ENCODE data around the gene TRPV3. TPM values are rescaled to one million over a fixed set of nuclear protein-coding genes. Genes with fewer than 3 reads are reported as not detected.

The TRPV3 gene
- total RNA-seq, 1 experiment from 2014 or later = 1.4 TPM

GRCh38 chr17:3527896-3528295, 29.7 kb downstream of the TRPV3 start (continued):
- TF ChIP-seq, protein P1, sequence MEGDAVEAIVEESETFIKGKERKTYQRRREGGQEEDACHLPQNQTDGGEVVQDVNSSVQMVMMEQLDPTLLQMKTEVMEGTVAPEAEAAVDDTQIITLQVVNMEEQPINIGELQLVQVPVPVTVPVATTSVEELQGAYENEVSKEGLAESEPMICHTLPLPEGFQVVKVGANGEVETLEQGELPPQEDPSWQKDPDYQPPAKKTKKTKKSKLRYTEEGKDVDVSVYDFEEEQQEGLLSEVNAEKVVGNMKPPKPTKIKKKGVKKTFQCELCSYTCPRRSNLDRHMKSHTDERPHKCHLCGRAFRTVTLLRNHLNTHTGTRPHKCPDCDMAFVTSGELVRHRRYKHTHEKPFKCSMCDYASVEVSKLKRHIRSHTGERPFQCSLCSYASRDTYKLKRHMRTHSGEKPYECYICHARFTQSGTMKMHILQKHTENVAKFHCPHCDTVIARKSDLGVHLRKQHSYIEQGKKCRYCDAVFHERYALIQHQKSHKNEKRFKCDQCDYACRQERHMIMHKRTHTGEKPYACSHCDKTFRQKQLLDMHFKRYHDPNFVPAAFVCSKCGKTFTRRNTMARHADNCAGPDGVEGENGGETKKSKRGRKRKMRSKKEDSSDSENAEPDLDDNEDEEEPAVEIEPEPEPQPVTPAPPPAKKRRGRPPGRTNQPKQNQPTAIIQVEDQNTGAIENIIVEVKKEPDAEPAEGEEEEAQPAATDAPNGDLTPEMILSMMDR (IDR thresholded peaks at IDR 0.05 in 2 of 3, conservative IDR thresholded peaks at IDR 0.05 in 1 of 3; ENCODE audit: borderline replicate concordance in 1 of 3, insufficient read depth in 1 of 3, low read depth in 2 of 3, low read length in 2 of 3) = no peak

- Histone ChIP-seq H3K9me2 (ENCODE audit: insufficient read depth) (no peaks in the 10 kb centered on the region), H4K20me1 (ENCODE audit: insufficient read depth) (no peaks in the 10 kb centered on the region), H3K27ac (ENCODE audit: low read depth, low read length) (no peak overlapping the region), H3K4me3 (replicated peaks in 1 of 2; ENCODE audit: low read depth in 1 of 2, low read length in 2 of 2) (no peak overlapping the region), H3K27me3 (ENCODE audit: insufficient read depth, low read length) (no peaks in the 10 kb centered on the region), H3K4me2 (ENCODE audit: low read length) (no peak overlapping the region), H3K9me3 (ENCODE audit: control insufficient read depth in 1 of 2, insufficient read depth in 1 of 2, low read depth in 1 of 2, low read length in 2 of 2) (no peaks in the 10 kb centered on the region), H3K9ac (ENCODE audit: low read length) (no peak overlapping the region), H2AFZ (ENCODE audit: low read depth, low read length, poor library complexity, severe bottlenecking) (no peak overlapping the region), H3K79me2 (ENCODE audit: insufficient read depth, low read length) (no peaks in the 10 kb centered on the region), H3K36me3 (ENCODE audit: control insufficient read depth in 1 of 2, insufficient read depth in 2 of 2, low read length in 2 of 2) (no peaks in the 10 kb centered on the region), H3K4me1 (ENCODE audit: control insufficient read depth in 1 of 2, insufficient read depth in 2 of 2, low read length in 2 of 2) (no peaks in the 10 kb centered on the region)
- ChIA-PET CTCF (no interaction called here), POLR2A (no interaction called here), RAD21 (ENCODE audit: low non-redundant PET in 1 of 2, low total read pairs in 2 of 2, uncharacterized antibody in 2 of 2, unreplicated experiment in 2 of 2) (no interaction called here)
- ATAC-seq (no peak), DNase-seq (ENCODE audit: low read depth, low spot score) (no peak)
- intact Hi-C loops (cut with micrococcal nuclease) = no loop called here
- no peak for TF ChIP-seq ZNF274 (IDR thresholded peaks at IDR 0.05; ENCODE audit: low read depth, low read length)
- TF ChIP-seq, protein P2, sequence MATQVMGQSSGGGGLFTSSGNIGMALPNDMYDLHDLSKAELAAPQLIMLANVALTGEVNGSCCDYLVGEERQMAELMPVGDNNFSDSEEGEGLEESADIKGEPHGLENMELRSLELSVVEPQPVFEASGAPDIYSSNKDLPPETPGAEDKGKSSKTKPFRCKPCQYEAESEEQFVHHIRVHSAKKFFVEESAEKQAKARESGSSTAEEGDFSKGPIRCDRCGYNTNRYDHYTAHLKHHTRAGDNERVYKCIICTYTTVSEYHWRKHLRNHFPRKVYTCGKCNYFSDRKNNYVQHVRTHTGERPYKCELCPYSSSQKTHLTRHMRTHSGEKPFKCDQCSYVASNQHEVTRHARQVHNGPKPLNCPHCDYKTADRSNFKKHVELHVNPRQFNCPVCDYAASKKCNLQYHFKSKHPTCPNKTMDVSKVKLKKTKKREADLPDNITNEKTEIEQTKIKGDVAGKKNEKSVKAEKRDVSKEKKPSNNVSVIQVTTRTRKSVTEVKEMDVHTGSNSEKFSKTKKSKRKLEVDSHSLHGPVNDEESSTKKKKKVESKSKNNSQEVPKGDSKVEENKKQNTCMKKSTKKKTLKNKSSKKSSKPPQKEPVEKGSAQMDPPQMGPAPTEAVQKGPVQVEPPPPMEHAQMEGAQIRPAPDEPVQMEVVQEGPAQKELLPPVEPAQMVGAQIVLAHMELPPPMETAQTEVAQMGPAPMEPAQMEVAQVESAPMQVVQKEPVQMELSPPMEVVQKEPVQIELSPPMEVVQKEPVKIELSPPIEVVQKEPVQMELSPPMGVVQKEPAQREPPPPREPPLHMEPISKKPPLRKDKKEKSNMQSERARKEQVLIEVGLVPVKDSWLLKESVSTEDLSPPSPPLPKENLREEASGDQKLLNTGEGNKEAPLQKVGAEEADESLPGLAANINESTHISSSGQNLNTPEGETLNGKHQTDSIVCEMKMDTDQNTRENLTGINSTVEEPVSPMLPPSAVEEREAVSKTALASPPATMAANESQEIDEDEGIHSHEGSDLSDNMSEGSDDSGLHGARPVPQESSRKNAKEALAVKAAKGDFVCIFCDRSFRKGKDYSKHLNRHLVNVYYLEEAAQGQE (IDR thresholded peaks at IDR 0.05; ENCODE audit: low read depth) = no peak
- TF ChIP-seq YY1 (IDR thresholded peaks at IDR 0.05; ENCODE audit: extremely low read depth, insufficient replicate concordance, low read depth, low read length) = no peak
- TF ChIP-seq FOSL1 (IDR thresholded peaks at IDR 0.05; ENCODE audit: low read depth) = no peak
- TF ChIP-seq CEBPB (IDR thresholded peaks at IDR 0.05; ENCODE audit: low read depth) = no peak
- no peak for TF ChIP-seq JUND (IDR thresholded peaks at IDR 0.05)
- no peak for TF ChIP-seq ELF1 (IDR thresholded peaks at IDR 0.05; ENCODE audit: borderline replicate concordance, low read depth)
- TF ChIP-seq SP1 (IDR thresholded peaks at IDR 0.05; ENCODE audit: low read depth) = no peak
- TF ChIP-seq SIN3A (IDR thresholded peaks at IDR 0.05; ENCODE audit: low read depth) = no peak
- no peak for TF ChIP-seq SRF (IDR thresholded peaks at IDR 0.05; ENCODE audit: low read depth)
- no peak for TF ChIP-seq ATF3 (IDR thresholded peaks at IDR 0.05)
- no peak for TF ChIP-seq EGR1 (IDR thresholded peaks at IDR 0.05; ENCODE audit: low read depth)
- BruUV-seq (replicated peaks) = no TSS peak
These were observed 30.1 kb downstream of the TRPV3 start for GRCh38 chr17:3527468-3527867.

Measured in HCT116 (cell line).